MG63 (cell line): ENCODE results near the gene GABARAP. TPM values are rescaled to one million over a fixed set of nuclear protein-coding genes. Genes with fewer than 3 reads are reported as not detected.
A peak's percentile ranks its signal among the peaks of the same experiment; 100 is the strongest.

Experiments
- DNase-seq: peaks from one replicate; pipeline ENCODE4 v3.0.0-alpha.2; 2020
- H3K27me3 ChIP-seq: fragments of 250-450 bp; sonication (Bioruptor Pico); 2 replicates; pipeline ENCODE4 v1.5.1; 2020; ENCODE audit warnings: mild to moderate bottlenecking, moderate library complexity
- H3K36me3 ChIP-seq: fragments of 250-450 bp; sonication (Bioruptor Pico); 2 replicates; pipeline ENCODE4 v1.5.1; 2020; ENCODE audit warnings: mild to moderate bottlenecking, moderate library complexity
- H3K4me3 ChIP-seq: fragments of 250-450 bp; sonication (Bioruptor Pico); 2 replicates; pipeline ENCODE4 v1.5.1; 2020; ENCODE audit warnings: mild to moderate bottlenecking, moderate library complexity
- H3K9me3 ChIP-seq: fragments of 250-450 bp; sonication (Bioruptor Pico); 2 replicates; pipeline ENCODE4 v1.5.1; 2020; ENCODE audit warnings: mild to moderate bottlenecking, moderate library complexity
- total RNA-seq: library from RNA; depleted of rRNA; stranded (reverse); fragments of >200 nt; shearing (Covaris generic); gene quantifications from 2 replicates; pipeline ENCODE4 v1.2.3, GENCODE V29; 2014; ENCODE audit warnings: low replicate concordance

GABARAP gene
- total RNA-seq, 1 experiment from 2014 or later = 148 TPM

- peaks cover 8% of the 10 kb centered on the region; the same call in 1 of the 2 replicates for H3K36me3 ChIP-seq
- no peaks in the 10 kb centered on the region for H3K9me3 ChIP-seq
- H3K27me3 ChIP-seq = no peaks in the 10 kb centered on the region
- no peak overlapping the region for H3K4me3 ChIP-seq
- DNase-seq = no peak
Measured at GRCh38 chr17:7262935-7263800, 20.9 kb upstream of the GABARAP start.

GRCh38 chr17:7262192-7262934 is 20.1 kb upstream of the GABARAP start, which contains the start of gene CLDN7:
TSS of gene CLDN7 (minus strand) at chr17:7262478. CDS start at chr17:7262043, 435 bp downstream.
- no peak within 1 kb of the TSS for H3K4me3 ChIP-seq
- H3K36me3 ChIP-seq = peaks cover 10% of the 10 kb centered on the region
- no peaks in the 10 kb centered on the region for H3K9me3 ChIP-seq
- no peak for DNase-seq
- no peaks in the 10 kb centered on the region for H3K27me3 ChIP-seq

GRCh38 chr17:7261379-7262191 is 19.3 kb upstream of the GABARAP start:
- H3K27me3 ChIP-seq = no peaks in the 10 kb centered on the region
- no peaks in the 10 kb centered on the region for H3K9me3 ChIP-seq
- DNase-seq = no peak
- no peak overlapping the region for H3K4me3 ChIP-seq
- H3K36me3 ChIP-seq = peaks cover 12% of the 10 kb centered on the region

- H3K4me3 ChIP-seq = no peak overlapping the region
- no peak for DNase-seq
- no peaks in the 10 kb centered on the region for H3K9me3 ChIP-seq
- peaks cover 19% of the 10 kb centered on the region for H3K36me3 ChIP-seq
- no peaks in the 10 kb centered on the region for H3K27me3 ChIP-seq
Measured at GRCh38 chr17:7260651-7261378, 18.6 kb upstream of the GABARAP start.

- H3K9me3 ChIP-seq = no peaks in the 10 kb centered on the region
- H3K36me3 ChIP-seq = peaks cover 19% of the 10 kb centered on the region
- DNase-seq = no peak
- H3K27me3 ChIP-seq = no peaks in the 10 kb centered on the region
- H3K4me3 ChIP-seq = no peak overlapping the region
Measured at GRCh38 chr17:7260151-7260550, 17.9 kb upstream of the GABARAP start.

- H3K9me3 ChIP-seq = no peaks in the 10 kb centered on the region
- peaks cover 20% of the 10 kb centered on the region for H3K36me3 ChIP-seq
- H3K27me3 ChIP-seq = no peaks in the 10 kb centered on the region
- no peak overlapping the region for H3K4me3 ChIP-seq
- DNase-seq = no peak
Measured at GRCh38 chr17:7259555-7259889, 17.3 kb upstream of the GABARAP start.

GRCh38 chr17:7258731-7259554 is 16.7 kb upstream of the GABARAP start:
- Histone ChIP-seq H3K9me3 (no peaks in the 10 kb centered on the region), H3K4me3 (no peak overlapping the region), H3K36me3 (peaks cover 26% of the 10 kb centered on the region), H3K27me3 (no peaks in the 10 kb centered on the region)
- peak; percentile 77 for DNase-seq

GRCh38 chr17:7256766-7257456 is 14.7 kb upstream of the GABARAP start:
- no peak for DNase-seq
- no peaks in the 10 kb centered on the region for H3K9me3 ChIP-seq
- no peak overlapping the region for H3K4me3 ChIP-seq
- no peaks in the 10 kb centered on the region for H3K27me3 ChIP-seq
- H3K36me3 ChIP-seq = peaks cover 26% of the 10 kb centered on the region

GRCh38 chr17:7254511-7254910 is 12.3 kb upstream of the GABARAP start:
- Histone ChIP-seq H3K36me3 (peaks cover 26% of the 10 kb centered on the region), H3K9me3 (no peaks in the 10 kb centered on the region), H3K27me3 (no peaks in the 10 kb centered on the region), H3K4me3 (no peak overlapping the region)
- no peak for DNase-seq

GRCh38 chr17:7253082-7253481 is 10.8 kb upstream of the GABARAP start:
- H3K9me3 ChIP-seq = no peaks in the 10 kb centered on the region
- H3K27me3 ChIP-seq = no peaks in the 10 kb centered on the region
- peaks cover 21% of the 10 kb centered on the region for H3K36me3 ChIP-seq
- peak overlapping the region; percentile 90 for H3K4me3 ChIP-seq
- DNase-seq = no peak

- H3K27me3 ChIP-seq = no peaks in the 10 kb centered on the region
- H3K36me3 ChIP-seq = peaks cover 19% of the 10 kb centered on the region
- peak; percentile 91 for DNase-seq
- no peaks in the 10 kb centered on the region for H3K9me3 ChIP-seq
- peak within 1 kb of the TSS; percentile 90 for H3K4me3 ChIP-seq
Measured at GRCh38 chr17:7252176-7253043, 10.2 kb upstream of the GABARAP start, which contains the start of gene ELP5. TSS of gene ELP5 (plus strand) at chr17:7252215. CDS start at chr17:7252551, 336 bp downstream.

- no peaks in the 10 kb centered on the region for H3K27me3 ChIP-seq
- H3K36me3 ChIP-seq = peaks cover 19% of the 10 kb centered on the region
- peak within 1 kb of the TSS; percentile 90 for H3K4me3 ChIP-seq
- DNase-seq = peak; percentile 94
- H3K9me3 ChIP-seq = no peaks in the 10 kb centered on the region
Measured at GRCh38 chr17:7251661-7252175, 9.5 kb upstream of the GABARAP start, which contains the start of gene CTDNEP1. TSS of gene CTDNEP1 (minus strand) at chr17:7251734. CDS start at chr17:7251296, 438 bp downstream.

- H3K27me3 ChIP-seq = no peaks in the 10 kb centered on the region
- DNase-seq = no peak
- peak overlapping the region; percentile 90 for H3K4me3 ChIP-seq
Measured at GRCh38 chr17:7250695-7251627, 8.7 kb upstream of the GABARAP start.

More at GRCh38 chr17:7250695-7251627, 8.7 kb upstream of the GABARAP start:
- no peaks in the 10 kb centered on the region for H3K9me3 ChIP-seq
- peaks cover 17% of the 10 kb centered on the region for H3K36me3 ChIP-seq
